D721Med (cell line): ENCODE results near the gene SLC12A7.
"Not testable (repeated sequence)": the region's sequence is repeated elsewhere in the genome, so short reads cannot be mapped to it uniquely, and the experiment has no call there.

ENCODE experiments used
- DNase-seq: peaks from one replicate; pipeline ENCODE4 v3.0.0; 2011; ENCODE audit warnings: low spot score; ENCODE audit not compliant: insufficient read length
- FAIRE-seq: peaks from 2 replicates; lab custom pipeline; 2011; peaks lifted over from hg19 to GRCh38; lab: Jason Lieb, UNC
- CTCF ChIP-seq: IDR thresholded peaks from 2 replicates; pipeline ENCODE4 v1.5.1; 2012; ENCODE audit warnings: mild to moderate bottlenecking, control low read depth; ENCODE audit not compliant: insufficient read depth; ENCODE audit errors: missing control alignments

SLC12A7 gene

GRCh38 chr5:1062761-1063568, 48.9 kb downstream of the SLC12A7 start:
- TF ChIP-seq CTCF, result no peak
- FAIRE-seq, result no peak
- DNase-seq, result peak; percentile 7

- FAIRE-seq (no peak), DNase-seq (no peak)
- no peak for TF ChIP-seq CTCF
Measured at GRCh38 chr5:1061916-1062315, 49.9 kb downstream of the SLC12A7 start.

GRCh38 chr5:1061292-1061691, 50.6 kb downstream of the SLC12A7 start:
- not testable (repeated sequence) for DNase-seq, FAIRE-seq

GRCh38 chr5:1060535-1060981, 51.3 kb downstream of the SLC12A7 start:
- no peak for TF ChIP-seq CTCF

GRCh38 chr5:1059884-1060263, 52.0 kb downstream of the SLC12A7 start:
- no peak for FAIRE-seq
- no peak for TF ChIP-seq CTCF
- peak; percentile 13 for DNase-seq

More at GRCh38 chr5:1060535-1060981, 51.3 kb downstream of the SLC12A7 start:
- FAIRE-seq (no peak), DNase-seq (peak; percentile 11)

GRCh38 chr5:1058988-1059883, 52.6 kb downstream of the SLC12A7 start:
- DNase-seq, result peak; percentile 11
- no peak for TF ChIP-seq CTCF
- FAIRE-seq, result no peak

- DNase-seq (peak; percentile 19), FAIRE-seq (no peak)
- no peak for TF ChIP-seq CTCF
Measured at GRCh38 chr5:1058083-1058945, 53.5 kb downstream of the SLC12A7 start.
